Gastrocnemius medialis (tissue), 4 donors: ENCODE measurements around the gene TPO.

Experiments used
- POLR2A ChIP-seq, 2 donors: fragments of 450-650 bp; IDR thresholded peaks; one replicate each; pipeline ENCODE4 v1.6.1; 2017; ENCODE audit warnings: antibody characterized with exemption in 2 of 2, mild to moderate bottlenecking in 2 of 2, moderate library complexity in 2 of 2
- TF ChIP-seq, protein P1 (sequence below), 5 experiments: fragments of 450-650 bp in 3 of 5; fragments of 200-600 bp in 2 of 5; sonication (generic) in 2 of 5; IDR thresholded peaks in 4 of 5; conservative IDR thresholded peaks in 1 of 5; 1 replicate in 4 of 5; 2 replicates in 1 of 5; pipeline ENCODE4 v1.5.1; 2016 to 2019; ENCODE audit warnings: antibody characterized with exemption in 5 of 5, mild to moderate bottlenecking in 3 of 5, moderate library complexity in 3 of 5

DNA sequence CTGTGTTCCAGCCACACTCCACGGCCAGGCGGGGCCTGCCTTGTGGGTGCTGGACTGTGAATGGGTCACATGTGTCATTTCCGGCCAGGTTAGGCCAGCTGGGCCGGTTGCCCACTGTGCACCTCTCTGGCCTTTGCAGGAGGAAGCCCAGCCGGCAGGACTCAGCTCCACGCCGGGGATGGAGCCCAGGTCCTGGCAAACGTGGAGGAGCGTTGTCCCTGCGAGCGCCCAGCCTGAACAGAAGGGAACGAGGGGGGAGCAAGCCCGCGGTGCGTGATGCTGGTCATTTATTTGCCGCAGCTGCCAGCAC lies 178.2 kb downstream of the TPO start:
- TF ChIP-seq, protein P1, sequence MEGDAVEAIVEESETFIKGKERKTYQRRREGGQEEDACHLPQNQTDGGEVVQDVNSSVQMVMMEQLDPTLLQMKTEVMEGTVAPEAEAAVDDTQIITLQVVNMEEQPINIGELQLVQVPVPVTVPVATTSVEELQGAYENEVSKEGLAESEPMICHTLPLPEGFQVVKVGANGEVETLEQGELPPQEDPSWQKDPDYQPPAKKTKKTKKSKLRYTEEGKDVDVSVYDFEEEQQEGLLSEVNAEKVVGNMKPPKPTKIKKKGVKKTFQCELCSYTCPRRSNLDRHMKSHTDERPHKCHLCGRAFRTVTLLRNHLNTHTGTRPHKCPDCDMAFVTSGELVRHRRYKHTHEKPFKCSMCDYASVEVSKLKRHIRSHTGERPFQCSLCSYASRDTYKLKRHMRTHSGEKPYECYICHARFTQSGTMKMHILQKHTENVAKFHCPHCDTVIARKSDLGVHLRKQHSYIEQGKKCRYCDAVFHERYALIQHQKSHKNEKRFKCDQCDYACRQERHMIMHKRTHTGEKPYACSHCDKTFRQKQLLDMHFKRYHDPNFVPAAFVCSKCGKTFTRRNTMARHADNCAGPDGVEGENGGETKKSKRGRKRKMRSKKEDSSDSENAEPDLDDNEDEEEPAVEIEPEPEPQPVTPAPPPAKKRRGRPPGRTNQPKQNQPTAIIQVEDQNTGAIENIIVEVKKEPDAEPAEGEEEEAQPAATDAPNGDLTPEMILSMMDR (IDR thresholded peaks at IDR 0.05 in 4 of 5, conservative IDR thresholded peaks at IDR 0.05 in 1 of 5) = no peak
- no peak for TF ChIP-seq POLR2A (IDR thresholded peaks at IDR 0.05)
